ENCODE results near the gene PRKN. TPM values are rescaled to one million over a fixed set of nuclear protein-coding genes. Genes with fewer than 3 reads are reported as not detected.

Gene PRKN
- total RNA-seq, 1 donor from 2014 or later: 5.9 TPM

DNA sequence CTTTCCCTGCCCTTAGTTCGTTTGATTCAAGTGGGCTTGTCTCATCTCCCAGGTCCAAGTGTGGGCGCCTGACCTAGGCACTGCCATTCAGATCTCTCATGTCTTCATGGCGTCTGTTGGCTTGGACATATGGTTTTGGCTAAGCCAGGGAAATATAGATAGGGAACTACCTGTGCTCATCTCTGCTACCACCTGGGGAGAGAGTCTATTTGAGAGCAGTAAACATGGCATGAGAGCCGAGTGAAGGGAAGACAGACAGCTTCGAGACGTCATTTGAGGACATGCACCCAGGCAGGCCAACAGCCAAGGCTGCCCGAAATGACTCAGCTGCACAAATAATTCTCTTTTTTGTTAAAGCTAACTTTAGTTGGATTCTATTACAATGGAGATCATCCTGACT lies 1083.0 kb downstream of the PRKN start:
- no peak for DNase-seq

- no peak for DNase-seq
Observed at GRCh38 chr6:161641175-161641574, 1086.4 kb downstream of the PRKN start.

GRCh38 chr6:161639772-161640171 lies 1087.8 kb downstream of the PRKN start:
- no peak for DNase-seq

- DNase-seq: no peak
Observed at GRCh38 chr6:161637658-161638057, 1089.9 kb downstream of the PRKN start.

- no peak for DNase-seq
Observed at GRCh38 chr6:161636882-161637430, 1090.6 kb downstream of the PRKN start.

GRCh38 chr6:161635975-161636374 lies 1091.6 kb downstream of the PRKN start:
- DNase-seq: no peak

GRCh38 chr6:161634916-161635315 lies 1092.7 kb downstream of the PRKN start:
- no peak for DNase-seq

DNA sequence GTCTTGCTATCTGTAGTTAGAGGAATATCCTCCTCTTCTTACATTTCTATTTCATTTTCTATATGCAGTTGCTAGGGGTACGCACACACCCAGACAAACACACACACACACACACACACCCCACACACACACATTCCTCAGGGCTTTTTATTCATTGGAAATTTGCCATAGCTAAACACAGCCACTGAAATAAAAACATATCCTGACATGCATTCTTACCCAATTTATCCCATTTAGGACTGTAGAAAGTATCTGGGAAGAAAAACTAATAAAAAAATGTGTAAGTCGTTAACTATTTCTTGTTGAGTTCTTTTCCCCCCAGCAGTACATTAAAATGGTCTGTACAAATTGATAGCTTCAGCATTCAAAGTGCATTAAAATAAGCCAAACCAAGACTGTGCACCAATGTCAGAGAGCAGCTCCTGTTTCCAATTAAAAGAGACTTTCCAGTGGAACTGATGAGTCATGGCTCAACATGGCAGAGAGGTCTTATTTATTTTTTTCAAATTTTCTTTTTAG lies 1095.8 kb downstream of the PRKN start:
- no peak for DNase-seq

DNA sequence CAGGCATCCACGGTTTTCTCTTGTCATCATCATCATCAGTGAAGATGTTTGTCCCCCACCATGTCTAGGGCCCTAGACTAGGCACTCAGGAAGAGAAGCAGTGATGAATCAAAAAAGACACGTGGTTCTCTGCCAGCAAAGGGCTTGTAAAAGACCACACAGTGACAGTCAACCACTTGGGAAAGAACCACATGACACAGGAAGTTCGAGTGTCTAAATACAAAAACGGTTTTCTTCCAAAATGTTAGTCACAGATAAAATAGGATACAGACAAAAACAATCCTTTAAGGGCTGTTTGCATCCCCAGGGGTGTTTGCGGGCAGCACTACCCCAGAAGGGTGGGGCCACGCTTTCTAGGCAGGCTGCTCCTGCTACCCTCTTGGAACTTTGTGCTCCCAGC lies 1096.9 kb downstream of the PRKN start:
- DNase-seq: no peak

- DNase-seq: no peak
Observed at GRCh38 chr6:161626132-161626676, 1101.4 kb downstream of the PRKN start.

GRCh38 chr6:161624111-161624510 lies 1103.5 kb downstream of the PRKN start:
- DNase-seq: no peak

- no peak for DNase-seq
Observed at GRCh38 chr6:161622779-161623178, 1104.8 kb downstream of the PRKN start.

GRCh38 chr6:161618831-161619454 lies 1108.6 kb downstream of the PRKN start:
- peak; percentile 52 for DNase-seq

GRCh38 chr6:161613711-161614110 lies 1113.9 kb downstream of the PRKN start:
- no peak for DNase-seq

GRCh38 chr6:161608771-161609170 lies 1118.8 kb downstream of the PRKN start:
- no peak for DNase-seq

- DNase-seq: no peak
Observed at GRCh38 chr6:161607696-161608297, 1119.8 kb downstream of the PRKN start.

- DNase-seq: no peak
Observed at GRCh38 chr6:161602359-161602758, 1125.2 kb downstream of the PRKN start.

GRCh38 chr6:161598896-161599295 lies 1128.7 kb downstream of the PRKN start:
- no peak for DNase-seq

GRCh38 chr6:161596807-161597520 lies 1130.6 kb downstream of the PRKN start:
- DNase-seq: no peak

DNA sequence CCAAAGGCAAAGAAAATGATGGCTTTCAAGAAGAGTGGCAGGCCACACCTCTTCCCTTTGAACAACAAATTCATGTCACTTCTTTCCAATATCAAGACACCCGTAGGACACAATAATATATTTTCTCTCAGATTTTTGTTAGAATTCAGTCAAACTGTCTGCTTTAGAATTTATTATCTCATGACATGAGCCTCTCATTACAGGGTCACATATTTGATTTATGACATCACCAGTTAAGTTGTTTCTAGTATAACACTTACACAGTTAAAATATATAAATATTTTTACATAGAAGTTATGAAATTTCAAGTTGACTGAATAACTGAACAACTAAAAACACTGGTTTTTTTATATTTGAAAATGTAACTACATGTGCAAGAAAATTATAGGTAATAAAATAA lies 1133.2 kb downstream of the PRKN start:
- no peak for DNase-seq

DNA sequence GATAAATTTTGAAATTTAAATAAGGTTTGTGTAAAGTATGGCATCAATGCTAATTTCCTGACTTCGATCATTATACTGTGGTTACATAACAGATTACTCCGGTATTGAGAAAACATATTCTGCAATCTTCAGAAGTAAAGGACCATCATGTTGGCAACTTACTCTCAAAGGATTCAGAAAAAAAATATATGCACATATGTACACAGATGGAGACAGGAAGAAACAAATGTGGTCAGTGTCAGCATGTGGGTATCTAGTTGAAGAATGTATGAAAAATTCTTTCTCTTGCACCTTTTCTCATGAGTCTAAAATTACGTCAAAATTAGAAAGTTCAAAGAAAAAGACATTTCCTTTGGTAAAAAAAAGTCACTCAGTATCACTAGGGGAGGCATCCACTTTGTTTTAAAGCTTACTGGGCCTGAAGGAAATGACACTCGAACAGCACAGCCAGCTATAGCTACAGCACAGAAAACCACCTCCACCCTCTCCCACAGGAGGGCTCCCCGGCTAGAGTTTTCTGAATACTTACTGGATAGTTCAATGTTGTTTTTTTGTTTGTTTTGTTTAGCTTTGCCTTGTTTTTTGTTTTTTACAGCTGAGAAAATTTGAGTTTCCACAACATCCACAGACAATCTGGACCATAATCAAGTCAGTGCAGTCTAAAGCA lies 1136.5 kb downstream of the PRKN start:
- no peak for DNase-seq

DNA sequence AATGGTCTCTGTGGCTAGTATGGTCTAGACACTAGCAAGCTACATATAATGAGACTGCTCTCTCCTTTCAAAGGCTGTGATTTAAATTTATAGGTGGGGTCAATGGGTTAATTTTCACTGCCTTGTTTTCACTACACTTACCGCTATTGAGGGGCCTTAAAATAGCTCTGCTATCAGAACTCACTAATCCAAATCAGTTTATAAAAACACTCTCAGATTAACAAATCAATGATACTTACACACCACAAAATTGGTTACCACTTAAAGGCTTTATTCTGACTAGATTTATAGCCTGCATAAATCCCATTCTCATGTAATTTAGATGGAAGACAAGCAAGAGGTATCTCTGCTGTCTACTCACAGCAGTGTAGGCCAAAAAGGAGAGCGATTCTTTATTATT lies 1140.7 kb downstream of the PRKN start:
- no peak for DNase-seq

Measured in occipital lobe (tissue), 2 donors.